Adipocyte (in vitro differentiated cells): Measurements from ENCODE around the gene CTDP1.

ENCODE experiments used
- DNase-seq: peaks from one replicate; pipeline ENCODE4 v3.0.0-alpha.2; 2015; ENCODE audit warnings: low read depth
- H3K27me3 ChIP-seq: replicated peaks from 2 replicates; pipeline ENCODE4 v1.7.0; 2013; ENCODE audit warnings: mild to moderate bottlenecking, low read length, moderate library complexity; ENCODE audit not compliant: control insufficient read depth, insufficient read depth
- H3K36me3 ChIP-seq: 2 replicates; pipeline ENCODE4 v1.7.0; 2013; ENCODE audit warnings: low read length, mild to moderate bottlenecking, moderate library complexity; ENCODE audit not compliant: control insufficient read depth, insufficient read depth, severe bottlenecking
- H3K4me1 ChIP-seq: 2 replicates; pipeline ENCODE4 v1.7.0; 2013; ENCODE audit warnings: mild to moderate bottlenecking, low read length, moderate library complexity; ENCODE audit not compliant: control insufficient read depth, insufficient read depth
- H3K4me3 ChIP-seq: 2 replicates; pipeline ENCODE4 v1.7.0; 2013; ENCODE audit warnings: mild to moderate bottlenecking, low read length, moderate library complexity
- H3K9ac ChIP-seq: 2 replicates; pipeline ENCODE4 v1.7.0; 2013; ENCODE audit warnings: mild to moderate bottlenecking, low read length, moderate library complexity
- H3K9me3 ChIP-seq: 2 replicates; pipeline ENCODE4 v1.7.0; 2013; ENCODE audit warnings: mild to moderate bottlenecking, low read length, moderate library complexity; ENCODE audit not compliant: control insufficient read depth

CTDP1 gene

DNA sequence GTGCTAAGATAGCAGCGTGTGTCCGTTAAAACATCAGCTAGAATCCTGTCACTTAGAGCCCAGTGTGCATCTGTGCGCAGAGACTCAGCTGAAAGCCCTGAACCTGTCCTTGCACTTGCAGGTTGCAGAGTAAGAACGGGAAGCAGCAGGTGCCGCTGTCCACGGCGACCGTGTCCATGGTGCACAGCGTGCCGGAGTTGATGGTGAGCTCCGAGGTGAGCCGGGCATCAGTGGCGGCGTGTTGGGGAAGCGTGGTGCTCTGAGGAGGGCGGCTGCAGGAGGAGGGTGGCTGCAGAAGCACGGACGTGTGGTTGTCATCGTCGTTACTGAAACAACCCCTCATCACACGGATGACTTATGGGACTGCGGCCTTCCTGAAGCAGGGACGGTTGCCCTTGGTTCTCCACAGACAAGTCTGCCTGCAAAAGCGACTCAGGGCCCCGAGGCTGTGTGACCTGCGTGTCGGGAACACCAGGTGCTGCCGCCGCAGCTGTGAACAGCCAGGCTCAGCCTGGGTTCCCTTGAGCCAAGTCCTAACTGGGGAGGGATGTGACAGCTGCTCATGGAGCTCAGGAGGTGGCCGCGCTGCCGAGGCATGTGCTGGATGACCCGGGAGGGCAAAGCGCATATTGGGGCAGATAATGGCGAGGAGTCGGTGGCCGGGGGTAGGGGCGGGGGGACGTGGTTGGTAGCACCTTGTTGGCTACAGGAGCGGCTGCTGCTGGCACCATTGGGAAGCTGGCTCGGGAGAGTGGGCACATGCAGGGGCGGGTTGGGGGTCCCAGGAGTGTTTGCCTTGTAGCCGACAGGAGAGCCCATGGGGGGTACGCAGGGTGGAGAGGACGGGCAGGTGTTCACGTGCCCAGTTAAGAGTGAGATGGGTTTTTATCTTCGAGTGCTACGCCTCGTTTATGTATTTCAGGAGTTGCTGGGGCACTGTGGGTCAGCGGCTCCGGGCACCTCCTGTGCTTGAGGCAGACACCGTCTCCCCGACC is 16.6 kb downstream of the CTDP1 start:
- H3K9ac ChIP-seq, result no peak overlapping the region
- peaks cover 52% of the 10 kb centered on the region for H3K36me3 ChIP-seq
- no peaks in the 10 kb centered on the region for H3K27me3 ChIP-seq
- H3K9me3 ChIP-seq, result no peaks in the 10 kb centered on the region
- H3K4me1 ChIP-seq, result no peaks in the 10 kb centered on the region
- no peak for DNase-seq
- no peak overlapping the region for H3K4me3 ChIP-seq

- no peak for DNase-seq
- Histone ChIP-seq H3K4me3 (no peak overlapping the region), H3K27me3 (no peaks in the 10 kb centered on the region), H3K4me1 (no peaks in the 10 kb centered on the region), H3K9me3 (no peaks in the 10 kb centered on the region), H3K9ac (no peak overlapping the region), H3K36me3 (peaks cover 52% of the 10 kb centered on the region)
Measured at GRCh38 chr18:79697178-79697577, 17.6 kb downstream of the CTDP1 start.

DNA sequence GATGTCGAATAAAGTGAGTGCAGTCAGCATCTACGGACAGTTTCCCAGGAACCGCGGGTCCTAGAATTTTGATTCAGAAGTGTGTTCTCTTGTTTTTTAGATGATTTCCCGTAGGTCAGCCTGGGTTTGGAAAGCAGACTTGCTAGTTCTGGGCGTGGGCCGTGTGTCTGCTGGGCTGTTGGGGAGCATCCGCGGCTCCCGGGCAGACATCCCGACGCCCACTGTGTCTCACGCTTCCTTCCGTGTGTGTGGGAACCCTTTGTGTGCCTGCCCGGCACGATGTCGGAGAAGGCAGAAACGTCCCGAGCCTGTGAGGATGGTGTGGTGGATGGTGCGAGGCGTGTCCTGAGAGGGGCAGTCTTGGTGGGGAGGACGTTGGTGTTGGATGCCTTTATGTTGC is 18.4 kb downstream of the CTDP1 start:
- Histone ChIP-seq H3K4me3 (no peak overlapping the region), H3K9ac (no peak overlapping the region), H3K36me3 (peaks cover 52% of the 10 kb centered on the region), H3K4me1 (no peaks in the 10 kb centered on the region), H3K9me3 (no peaks in the 10 kb centered on the region), H3K27me3 (no peaks in the 10 kb centered on the region)
- no peak for DNase-seq

- Histone ChIP-seq H3K9me3 (no peaks in the 10 kb centered on the region), H3K36me3 (peaks cover 53% of the 10 kb centered on the region), H3K27me3 (no peaks in the 10 kb centered on the region), H3K9ac (no peak overlapping the region), H3K4me1 (no peaks in the 10 kb centered on the region), H3K4me3 (no peak overlapping the region)
- DNase-seq, result no peak
Measured at GRCh38 chr18:79698668-79699335, 19.2 kb downstream of the CTDP1 start.

GRCh38 chr18:79699653-79700052 is 20.1 kb downstream of the CTDP1 start:
- Histone ChIP-seq H3K36me3 (peaks cover 62% of the 10 kb centered on the region), H3K9me3 (no peaks in the 10 kb centered on the region), H3K9ac (no peak overlapping the region), H3K27me3 (no peaks in the 10 kb centered on the region), H3K4me1 (no peaks in the 10 kb centered on the region), H3K4me3 (no peak overlapping the region)
- no peak for DNase-seq

DNA sequence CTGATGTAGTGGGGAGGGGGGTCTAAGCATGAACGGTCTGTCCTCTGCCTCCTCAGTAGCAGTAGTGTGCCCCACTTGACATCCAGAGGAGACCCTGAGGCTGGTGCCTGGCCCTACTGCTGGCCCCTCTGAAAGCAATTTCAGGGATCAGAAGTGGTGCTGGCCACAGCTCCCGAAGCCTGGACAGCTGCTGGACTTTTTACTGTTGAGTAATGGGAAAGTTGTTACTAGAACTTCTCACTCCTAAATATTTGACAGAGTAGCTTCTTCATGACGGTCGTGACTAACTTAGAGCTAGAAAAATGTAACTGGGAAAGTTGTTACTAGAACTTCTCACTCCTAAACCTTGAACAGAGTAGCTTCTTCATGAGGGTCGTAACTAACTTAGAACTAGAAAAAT is 23.3 kb downstream of the CTDP1 start:
- Histone ChIP-seq H3K9ac (no peak overlapping the region), H3K4me3 (no peak overlapping the region), H3K27me3 (no peaks in the 10 kb centered on the region), H3K36me3 (peaks cover 67% of the 10 kb centered on the region), H3K9me3 (no peaks in the 10 kb centered on the region), H3K4me1 (no peaks in the 10 kb centered on the region)
- no peak for DNase-seq

DNA sequence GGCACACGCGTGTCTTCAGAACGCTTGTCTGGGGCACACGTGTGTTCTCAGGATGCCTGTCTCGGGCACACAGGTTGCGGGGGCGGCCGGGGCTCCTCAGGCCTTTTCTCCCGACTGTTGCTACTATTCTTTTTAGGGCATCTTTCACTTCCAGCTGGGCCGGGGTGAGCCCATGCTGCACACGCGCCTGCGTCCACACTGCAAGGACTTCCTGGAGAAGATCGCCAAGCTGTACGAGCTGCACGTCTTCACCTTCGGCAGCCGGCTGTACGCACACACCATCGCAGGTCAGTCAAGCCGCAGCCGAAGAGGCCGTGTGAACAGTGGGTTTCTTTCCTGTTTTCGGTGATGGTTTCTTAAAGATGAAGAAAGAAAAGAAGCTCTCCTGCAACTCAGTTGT is 25.0 kb downstream of the CTDP1 start:
- DNase-seq, result no peak
- H3K9me3 ChIP-seq, result no peaks in the 10 kb centered on the region
- no peak overlapping the region for H3K4me3 ChIP-seq
- no peaks in the 10 kb centered on the region for H3K4me1 ChIP-seq
- H3K9ac ChIP-seq, result no peak overlapping the region
- no peaks in the 10 kb centered on the region for H3K27me3 ChIP-seq
- H3K36me3 ChIP-seq, result peaks cover 60% of the 10 kb centered on the region

DNA sequence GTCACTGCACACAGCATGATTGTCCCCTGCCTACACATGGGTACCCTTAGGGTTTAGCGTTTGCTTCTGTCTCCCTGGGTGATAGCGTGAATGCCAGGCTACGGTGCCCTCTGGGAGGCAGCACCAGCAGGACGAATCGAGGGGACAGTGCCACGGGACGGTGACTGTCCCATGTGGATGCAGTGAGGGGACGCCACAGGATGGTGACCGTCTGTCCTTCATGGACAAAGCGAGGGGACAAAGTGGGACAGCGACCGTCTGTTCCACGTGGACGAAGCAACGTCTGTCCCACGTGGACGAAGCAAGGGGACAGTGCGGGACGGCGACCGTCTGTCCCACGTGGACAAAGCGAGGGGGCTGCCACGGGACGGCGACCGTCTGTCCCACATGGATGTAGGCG is 25.7 kb downstream of the CTDP1 start:
- no peaks in the 10 kb centered on the region for H3K9me3 ChIP-seq
- H3K27me3 ChIP-seq, result no peaks in the 10 kb centered on the region
- H3K9ac ChIP-seq, result no peak overlapping the region
- no peak overlapping the region for H3K4me3 ChIP-seq
- DNase-seq, result no peak
- no peaks in the 10 kb centered on the region for H3K4me1 ChIP-seq
- H3K36me3 ChIP-seq, result peaks cover 54% of the 10 kb centered on the region

DNA sequence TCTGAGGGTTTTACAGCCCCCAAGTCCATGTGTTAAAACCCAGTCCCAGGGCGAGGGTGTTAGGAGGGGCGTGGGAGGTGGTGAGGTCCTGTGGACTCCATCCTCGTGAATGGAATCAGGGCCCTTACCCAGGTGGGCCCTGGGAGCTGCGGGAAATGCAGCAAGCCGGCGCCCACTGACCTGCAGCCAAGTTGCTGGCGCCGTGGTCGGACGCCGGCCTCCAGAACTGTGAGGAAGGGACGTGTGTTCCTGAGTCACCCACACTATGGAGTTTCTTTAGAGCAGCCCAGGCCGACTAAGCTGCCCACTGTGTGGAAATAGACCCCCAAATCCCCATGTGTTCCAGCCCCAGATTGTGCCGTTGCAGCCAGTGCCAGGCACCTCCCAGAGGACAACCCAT is 26.4 kb downstream of the CTDP1 start:
- DNase-seq, result no peak
- no peaks in the 10 kb centered on the region for H3K27me3 ChIP-seq
- no peaks in the 10 kb centered on the region for H3K4me1 ChIP-seq
- H3K9ac ChIP-seq, result no peak overlapping the region
- H3K4me3 ChIP-seq, result no peak overlapping the region
- H3K36me3 ChIP-seq, result peaks cover 48% of the 10 kb centered on the region
- H3K9me3 ChIP-seq, result no peaks in the 10 kb centered on the region

DNA sequence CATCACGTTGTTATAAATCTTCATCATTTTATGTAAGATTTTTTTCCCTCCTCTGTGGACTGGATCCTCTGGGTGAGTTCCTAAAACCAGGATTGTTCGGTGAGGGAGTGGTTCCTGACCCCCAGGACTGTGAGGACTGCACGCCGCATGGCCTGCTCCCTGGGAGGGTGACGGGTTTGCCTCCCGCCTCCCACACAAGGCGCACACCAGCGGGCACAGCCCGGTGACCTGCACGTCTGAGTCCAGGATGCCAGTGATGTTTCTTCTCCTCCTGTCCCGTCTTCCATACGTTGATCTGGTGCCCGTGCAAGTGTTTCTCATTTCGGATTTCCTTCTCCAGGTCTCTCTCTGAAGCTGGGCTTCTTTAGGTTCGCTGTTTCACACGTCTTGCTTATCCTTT is 27.1 kb downstream of the CTDP1 start:
- no peak for DNase-seq
- no peaks in the 10 kb centered on the region for H3K9me3 ChIP-seq
- H3K4me3 ChIP-seq, result no peak overlapping the region
- H3K4me1 ChIP-seq, result no peaks in the 10 kb centered on the region
- no peaks in the 10 kb centered on the region for H3K27me3 ChIP-seq
- peaks cover 49% of the 10 kb centered on the region for H3K36me3 ChIP-seq
- no peak overlapping the region for H3K9ac ChIP-seq

- Histone ChIP-seq H3K9me3 (no peaks in the 10 kb centered on the region), H3K27me3 (no peaks in the 10 kb centered on the region), H3K36me3 (peaks cover 54% of the 10 kb centered on the region), H3K9ac (no peak overlapping the region), H3K4me3 (no peak overlapping the region), H3K4me1 (no peaks in the 10 kb centered on the region)
- no peak for DNase-seq
Measured at GRCh38 chr18:79707239-79707638, 27.6 kb downstream of the CTDP1 start.
